AG10803 (cell line): Measurements from ENCODE around the gene SAMD4B.

ENCODE experiments used
- DNase-seq: peaks from one replicate; pipeline ENCODE4 v3.0.0; 2010; ENCODE audit warnings: low read depth
- H3K4me3 ChIP-seq: 2 replicates; pipeline ENCODE4 v1.5.1; 2011; ENCODE audit warnings: mild to moderate bottlenecking, low read length, control low read depth
- CTCF ChIP-seq: conservative IDR thresholded peaks from 2 replicates; pipeline ENCODE4 v1.5.1; 2011; ENCODE audit warnings: mild to moderate bottlenecking, low read length, control low read depth, inconsistent platforms

The SAMD4B gene

GRCh38 chr19:39321117-39321831 lies 20.9 kb upstream of the SAMD4B start:
- DNase-seq = no peak
- H3K4me3 ChIP-seq = no peak overlapping the region; the same call in 1 of the 2 replicates

GRCh38 chr19:39321832-39322176 lies 20.4 kb upstream of the SAMD4B start:
- no peak for DNase-seq
- H3K4me3 ChIP-seq = no peak overlapping the region
- TF ChIP-seq CTCF = no peak

More at GRCh38 chr19:39321117-39321831, 20.9 kb upstream of the SAMD4B start:
- no peak for TF ChIP-seq CTCF

- TF ChIP-seq CTCF = no peak
- DNase-seq = no peak
- H3K4me3 ChIP-seq = no peak overlapping the region
Measured at GRCh38 chr19:39324242-39324842, 17.9 kb upstream of the SAMD4B start.

GRCh38 chr19:39325778-39326665 lies 16.2 kb upstream of the SAMD4B start:
- TF ChIP-seq CTCF = no peak
- DNase-seq = peak; percentile 17
- no peak overlapping the region for H3K4me3 ChIP-seq

GRCh38 chr19:39327363-39328045 lies 14.7 kb upstream of the SAMD4B start:
- no peak overlapping the region for H3K4me3 ChIP-seq
- no peak for DNase-seq
- TF ChIP-seq CTCF = no peak

- DNase-seq = peak; percentile 60
- TF ChIP-seq CTCF = peak; percentile 95
- H3K4me3 ChIP-seq = no peak overlapping the region
Measured at GRCh38 chr19:39328046-39328705, 14.0 kb upstream of the SAMD4B start.
